ENCODE results near the gene PLIN1.

DNA sequence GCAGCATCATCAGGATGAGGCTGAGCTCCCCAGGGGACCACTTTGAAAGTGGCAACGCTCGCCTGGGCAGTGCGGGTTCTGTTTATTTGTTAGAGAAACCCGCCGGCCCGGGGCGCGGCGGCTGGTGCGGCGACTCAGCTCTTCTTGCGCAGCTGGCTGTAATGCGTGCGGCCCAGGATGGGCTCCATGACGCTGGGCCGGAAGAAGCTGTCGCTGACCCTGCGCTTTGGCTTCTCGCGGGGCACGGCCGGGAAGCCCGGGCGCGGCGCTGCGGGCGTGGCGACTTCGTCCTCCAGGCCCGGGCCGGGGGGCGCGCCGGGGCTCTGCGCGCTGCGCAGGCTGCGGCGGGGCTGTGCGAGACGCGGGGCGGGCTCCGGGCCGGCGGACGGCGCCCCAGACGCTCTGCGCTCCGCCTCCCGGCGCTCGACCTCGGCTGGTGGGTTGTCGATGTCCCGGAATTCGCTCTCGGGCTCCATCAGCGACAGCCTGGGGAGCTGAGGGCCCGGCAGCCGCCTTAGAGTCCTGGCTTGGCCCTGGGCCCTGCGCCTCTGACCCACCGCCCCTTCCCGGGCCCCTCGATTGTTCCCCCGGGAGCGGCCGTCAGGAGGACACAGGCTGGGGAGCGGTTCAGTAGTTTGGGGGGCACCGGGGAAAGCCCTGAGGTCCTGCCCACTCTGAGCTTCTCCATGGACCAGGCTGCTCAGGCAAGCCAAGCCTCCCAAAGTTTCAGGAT, 13.6 kb downstream of the PLIN1 start:
- TF ChIP-seq EZH2 (IDR thresholded peaks at IDR 0.05; ENCODE audit: borderline replicate concordance, low read length), result no peak
- TF ChIP-seq, protein P1, sequence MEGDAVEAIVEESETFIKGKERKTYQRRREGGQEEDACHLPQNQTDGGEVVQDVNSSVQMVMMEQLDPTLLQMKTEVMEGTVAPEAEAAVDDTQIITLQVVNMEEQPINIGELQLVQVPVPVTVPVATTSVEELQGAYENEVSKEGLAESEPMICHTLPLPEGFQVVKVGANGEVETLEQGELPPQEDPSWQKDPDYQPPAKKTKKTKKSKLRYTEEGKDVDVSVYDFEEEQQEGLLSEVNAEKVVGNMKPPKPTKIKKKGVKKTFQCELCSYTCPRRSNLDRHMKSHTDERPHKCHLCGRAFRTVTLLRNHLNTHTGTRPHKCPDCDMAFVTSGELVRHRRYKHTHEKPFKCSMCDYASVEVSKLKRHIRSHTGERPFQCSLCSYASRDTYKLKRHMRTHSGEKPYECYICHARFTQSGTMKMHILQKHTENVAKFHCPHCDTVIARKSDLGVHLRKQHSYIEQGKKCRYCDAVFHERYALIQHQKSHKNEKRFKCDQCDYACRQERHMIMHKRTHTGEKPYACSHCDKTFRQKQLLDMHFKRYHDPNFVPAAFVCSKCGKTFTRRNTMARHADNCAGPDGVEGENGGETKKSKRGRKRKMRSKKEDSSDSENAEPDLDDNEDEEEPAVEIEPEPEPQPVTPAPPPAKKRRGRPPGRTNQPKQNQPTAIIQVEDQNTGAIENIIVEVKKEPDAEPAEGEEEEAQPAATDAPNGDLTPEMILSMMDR (conservative IDR thresholded peaks at IDR 0.05 in 1 of 2, IDR thresholded peaks at IDR 0.05 in 1 of 2; ENCODE audit: extremely low read depth in 1 of 2, insufficient read depth in 1 of 2, low read depth in 1 of 2, low read length in 2 of 2), result no peak
